Right lobe of liver (tissue), 6 donors: ENCODE data around the gene WWC2. TPM values are rescaled to one million over a fixed set of nuclear protein-coding genes. Genes with fewer than 3 reads are reported as not detected.

Experiments
- ATAC-seq, 4 donors: fragments of 200-7000 bp; cut with Tn5 transposase; one replicate each; pipeline ENCODE4 v1.9.1; 2020; ENCODE audit warnings: mild to moderate bottlenecking in 4 of 4, moderate library complexity in 4 of 4
- DNase-seq, 3 donors: peaks; one replicate each; pipeline ENCODE4 v3.0.0-alpha.2; 2020
- H3K27ac ChIP-seq, 3 donors: fragments of 200-600 bp; one replicate each; pipeline ENCODE4 v1.8.0; 2022
- H3K27me3 ChIP-seq, 2 donors: fragments of 200-600 bp; one replicate each; pipeline ENCODE4 v1.8.0; 2022
- H3K36me3 ChIP-seq, 4 donors: fragments of 200-600 bp; sonication (generic) in 1 of 4; one replicate each; pipeline versions ENCODE4 v1.5.1 to v1.8.0; 2017 to 2022; ENCODE audit warnings: control low read depth in 1 of 4
- H3K4me1 ChIP-seq, 4 donors: fragments of 200-600 bp; sonication (generic) in 1 of 4; one replicate each; pipeline versions ENCODE4 v1.5.1 to v1.8.0; 2017 to 2022; ENCODE audit warnings: control low read depth in 1 of 4
- H3K4me3 ChIP-seq, 3 donors: fragments of 200-600 bp; one replicate each; pipeline ENCODE4 v1.8.0; 2022
- H3K9me3 ChIP-seq, 4 donors: fragments of 200-600 bp; sonication (generic) in 1 of 4; one replicate each; pipeline versions ENCODE4 v1.5.1 to v1.8.0; 2017 to 2022; ENCODE audit warnings: control low read depth in 1 of 4
- CTCF ChIP-seq, 4 donors: fragments of 200-600 bp in 3 of 4; fragments of 450-650 bp in 1 of 4; IDR thresholded peaks; one replicate each; pipeline versions ENCODE4 v1.5.1 to v1.8.0; 2016 to 2022; ENCODE audit warnings: antibody characterized with exemption in 4 of 4, mild to moderate bottlenecking in 2 of 4
- POLR2A ChIP-seq: fragments of 450-650 bp; IDR thresholded peaks from one replicate; pipeline ENCODE4 v1.6.1; 2017; ENCODE audit warnings: antibody characterized with exemption, mild to moderate bottlenecking
- WGBS: methylation state at CpG from one replicate; pipeline ENCODE4 v1.1.6; 2018; ENCODE audit warnings: low coverage, low lambda C conversion rate; ENCODE audit not compliant: insufficient coverage; ENCODE audit errors: missing lambda C conversion rate; 5-methylcytosine and 5-hydroxymethylcytosine counted together
- intact Hi-C, 2 donors: fragments of 100-400 bp; cut with DNase I; formaldehyde crosslinking; loops; one replicate each; pipeline versions ENCODE4 v1.11.2 to v1.14.1; 2022
- total RNA-seq, 6 experiments: library from RNA; depleted of rRNA in 2 of 6; stranded (reverse); fragments of >200 nt in 2 of 6; fragmentation: NEBNext Ultra II Directional in 3 of 6; extraction: Animal tissue kit (Norgen Biotek cat#: 25700) in 3 of 6; gene quantifications; one replicate each; pipeline versions ENCODE4 v1.1.0 to v1.2.4, GENCODE V29; 2016 to 2023
- donor health status: DM: no; HTN: yes; CAD: no.
- donor health status: DM: no; HTN: no; CAD: no.
- donor health status: DM: no; HTN: no; CAD: no.
- donor health status: DM: no; HTN: yes; CAD: no.
- donor health status: DM: no; HTN: yes; CAD: no.

The WWC2 gene
- total RNA-seq, 6 experiments from 2014 or later = 19.5 to 48.9 (median 34.4) TPM

- H3K27me3 ChIP-seq = no peaks in the 10 kb centered on the region
- ATAC-seq = peak in 3 of 4 donors; percentile 26 to 31 (median 30)
Measured at GRCh38 chr4:183141997-183142396, 42.9 kb downstream of the WWC2 start.

GRCh38 chr4:183142571-183143550, 43.8 kb downstream of the WWC2 start:
- DNase-seq (peak; percentile 62 to 85 (median 70)), ATAC-seq (peak; percentile 96 to 97 (median 96))
- 45% methylated on average over 6 of the region's 6 CpGs for WGBS
- H3K36me3 ChIP-seq = no peaks in the 10 kb centered on the region
- H3K27me3 ChIP-seq = no peaks in the 10 kb centered on the region
- H3K27ac ChIP-seq = no peak overlapping the region
- no peaks in the 10 kb centered on the region for H3K9me3 ChIP-seq
- no peak overlapping the region for H3K4me3 ChIP-seq
- H3K4me1 ChIP-seq = peaks cover 0 to 24% (median 9%) of the 10 kb centered on the region in 4 donors
- TF ChIP-seq CTCF (IDR thresholded peaks at IDR 0.05) (no peak), POLR2A (no peak)
- intact Hi-C loops = no loop called here

More at GRCh38 chr4:183141997-183142396, 42.9 kb downstream of the WWC2 start:
- Histone ChIP-seq H3K27ac (no peak overlapping the region), H3K36me3 (no peaks in the 10 kb centered on the region), H3K9me3 (no peaks in the 10 kb centered on the region), H3K4me1 (peaks cover 0 to 24% (median 9%) of the 10 kb centered on the region in 4 donors), H3K4me3 (no peak overlapping the region)
- intact Hi-C loops = no loop called here
- peak in 1 of 4 donors; percentile 13 for TF ChIP-seq CTCF (IDR thresholded peaks at IDR 0.05)
- no peak for TF ChIP-seq POLR2A
- no peak for DNase-seq
- WGBS = 67% methylated on average over 1 of the region's 1 CpG

- no peak overlapping the region for H3K27ac ChIP-seq
- H3K36me3 ChIP-seq = no peaks in the 10 kb centered on the region
- WGBS = 83% methylated on average over 6 of the region's 6 CpGs
- intact Hi-C loops = no loop called here
- TF ChIP-seq POLR2A (no peak), CTCF (IDR thresholded peaks at IDR 0.05) (no peak)
- H3K27me3 ChIP-seq = no peaks in the 10 kb centered on the region
- H3K4me1 ChIP-seq = peaks cover 0 to 28% (median 10%) of the 10 kb centered on the region in 4 donors
- ATAC-seq = no peak
- no peaks in the 10 kb centered on the region for H3K9me3 ChIP-seq
- DNase-seq = no peak
- no peak overlapping the region for H3K4me3 ChIP-seq
Measured at GRCh38 chr4:183144787-183145186, 45.7 kb downstream of the WWC2 start.

- Histone ChIP-seq H3K27ac (no peak overlapping the region), H3K36me3 (no peaks in the 10 kb centered on the region), H3K4me1 (peaks cover 0 to 33% (median 11%) of the 10 kb centered on the region in 4 donors), H3K4me3 (no peak overlapping the region), H3K9me3 (no peaks in the 10 kb centered on the region), H3K27me3 (no peaks in the 10 kb centered on the region)
- no peak for TF ChIP-seq CTCF (IDR thresholded peaks at IDR 0.05)
- TF ChIP-seq POLR2A = no peak
- ATAC-seq = no peak
- WGBS = 77% methylated on average over 2 of the region's 2 CpGs
- intact Hi-C loops = no loop called here
- DNase-seq = no peak
Measured at GRCh38 chr4:183145773-183146172, 46.7 kb downstream of the WWC2 start.
